Fibroblast of pulmonary artery (primary cell): ENCODE measurements around the gene GPRC5A.

Experiments
- DNase-seq: peaks from one replicate; pipeline ENCODE4 v3.0.0-alpha.2; 2010; ENCODE audit warnings: low read depth
- H3K4me3 ChIP-seq: replicated peaks from 2 replicates; pipeline ENCODE4 v1.5.1; 2011; ENCODE audit warnings: low read depth, mild to moderate bottlenecking, control low read depth, low read length, moderate library complexity
- TF ChIP-seq, protein P1 (sequence below): IDR thresholded peaks from 2 replicates; pipeline ENCODE4 v1.5.1; 2011; ENCODE audit warnings: mild to moderate bottlenecking, control low read depth, low read length, inconsistent platforms; ENCODE audit errors: missing control alignments

The GPRC5A gene

DNA sequence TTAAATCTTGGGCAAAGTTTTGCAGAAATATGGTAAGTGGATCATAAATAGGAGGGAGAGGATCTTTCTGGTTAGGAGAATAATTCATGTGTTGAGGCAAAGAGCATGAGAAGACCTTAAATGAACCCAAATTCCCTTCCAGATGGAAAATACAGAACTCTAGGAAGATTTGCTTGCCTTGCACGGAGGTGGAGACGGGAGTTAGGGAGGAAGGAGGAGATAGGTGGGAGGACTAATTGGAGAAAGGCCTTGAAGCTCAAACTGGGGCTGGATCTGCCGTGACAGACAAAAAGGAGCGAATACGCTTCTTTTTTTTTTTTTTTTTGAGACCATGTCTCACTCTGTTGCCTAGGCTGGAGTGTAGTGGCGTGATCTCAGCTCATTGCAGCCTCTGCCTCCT is 5.9 kb downstream of the GPRC5A start:
- H3K4me3 ChIP-seq: no peak overlapping the region
- no peak for DNase-seq
- TF ChIP-seq, protein P1, sequence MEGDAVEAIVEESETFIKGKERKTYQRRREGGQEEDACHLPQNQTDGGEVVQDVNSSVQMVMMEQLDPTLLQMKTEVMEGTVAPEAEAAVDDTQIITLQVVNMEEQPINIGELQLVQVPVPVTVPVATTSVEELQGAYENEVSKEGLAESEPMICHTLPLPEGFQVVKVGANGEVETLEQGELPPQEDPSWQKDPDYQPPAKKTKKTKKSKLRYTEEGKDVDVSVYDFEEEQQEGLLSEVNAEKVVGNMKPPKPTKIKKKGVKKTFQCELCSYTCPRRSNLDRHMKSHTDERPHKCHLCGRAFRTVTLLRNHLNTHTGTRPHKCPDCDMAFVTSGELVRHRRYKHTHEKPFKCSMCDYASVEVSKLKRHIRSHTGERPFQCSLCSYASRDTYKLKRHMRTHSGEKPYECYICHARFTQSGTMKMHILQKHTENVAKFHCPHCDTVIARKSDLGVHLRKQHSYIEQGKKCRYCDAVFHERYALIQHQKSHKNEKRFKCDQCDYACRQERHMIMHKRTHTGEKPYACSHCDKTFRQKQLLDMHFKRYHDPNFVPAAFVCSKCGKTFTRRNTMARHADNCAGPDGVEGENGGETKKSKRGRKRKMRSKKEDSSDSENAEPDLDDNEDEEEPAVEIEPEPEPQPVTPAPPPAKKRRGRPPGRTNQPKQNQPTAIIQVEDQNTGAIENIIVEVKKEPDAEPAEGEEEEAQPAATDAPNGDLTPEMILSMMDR: no peak

DNA sequence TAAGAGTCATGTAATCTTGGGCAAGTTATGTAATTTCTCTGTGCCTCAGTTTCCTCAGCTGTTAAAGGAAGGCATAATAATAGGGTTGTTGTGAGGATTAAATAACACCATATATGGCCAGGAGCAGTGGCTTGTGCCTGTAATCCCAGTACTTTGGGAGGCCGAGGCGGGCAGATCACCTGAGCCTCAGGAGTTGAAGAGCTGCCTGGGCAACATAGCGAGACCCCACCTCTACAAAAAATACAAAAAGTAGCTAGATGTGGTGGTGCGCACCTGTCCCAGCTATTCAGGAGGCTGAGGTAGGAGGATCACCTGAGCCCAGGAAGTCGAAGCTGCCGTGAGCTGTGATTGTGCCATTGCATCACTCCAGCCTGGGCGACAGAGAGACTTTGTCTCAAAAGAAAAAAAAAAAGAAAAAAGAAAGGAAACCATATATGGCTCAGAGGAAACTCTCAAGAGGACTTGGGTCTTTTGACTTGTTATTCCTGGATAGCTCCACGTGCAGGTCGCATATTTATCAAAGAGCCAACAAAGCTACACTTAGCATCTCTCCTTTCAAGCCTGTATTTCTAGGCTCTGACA is 6.9 kb downstream of the GPRC5A start:
- TF ChIP-seq, protein P1: no peak
- H3K4me3 ChIP-seq: no peak overlapping the region
- no peak for DNase-seq

DNA sequence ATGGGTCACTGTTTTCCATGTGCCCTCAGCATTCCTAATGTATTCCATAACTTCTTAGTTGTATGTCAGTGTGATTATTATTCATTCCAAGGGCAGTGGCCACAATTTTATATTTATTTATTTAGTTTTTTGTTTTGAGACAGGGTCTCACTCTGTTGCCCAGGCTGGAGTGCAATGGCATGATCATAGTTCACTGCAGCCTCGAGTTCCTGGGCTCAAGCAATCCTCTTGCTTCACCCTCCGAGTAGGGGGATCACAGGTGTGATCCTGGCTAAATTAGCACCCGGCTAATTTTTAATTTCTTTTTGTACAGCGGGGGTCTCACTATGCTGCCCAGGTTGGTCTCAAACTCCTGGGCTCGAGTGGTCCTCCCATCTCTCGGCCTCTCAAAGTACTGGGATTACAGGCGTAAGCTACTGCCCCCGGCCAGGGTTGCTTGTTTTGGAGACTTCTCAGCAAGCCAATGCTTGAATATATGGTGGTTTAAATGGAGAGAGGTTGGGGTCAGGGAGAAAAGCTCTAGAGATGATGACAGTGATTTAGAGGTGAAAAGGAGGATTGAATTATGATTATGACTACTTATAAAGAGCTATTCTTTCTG is 7.6 kb downstream of the GPRC5A start:
- TF ChIP-seq, protein P1: no peak
- DNase-seq: no peak
- no peak overlapping the region for H3K4me3 ChIP-seq

DNA sequence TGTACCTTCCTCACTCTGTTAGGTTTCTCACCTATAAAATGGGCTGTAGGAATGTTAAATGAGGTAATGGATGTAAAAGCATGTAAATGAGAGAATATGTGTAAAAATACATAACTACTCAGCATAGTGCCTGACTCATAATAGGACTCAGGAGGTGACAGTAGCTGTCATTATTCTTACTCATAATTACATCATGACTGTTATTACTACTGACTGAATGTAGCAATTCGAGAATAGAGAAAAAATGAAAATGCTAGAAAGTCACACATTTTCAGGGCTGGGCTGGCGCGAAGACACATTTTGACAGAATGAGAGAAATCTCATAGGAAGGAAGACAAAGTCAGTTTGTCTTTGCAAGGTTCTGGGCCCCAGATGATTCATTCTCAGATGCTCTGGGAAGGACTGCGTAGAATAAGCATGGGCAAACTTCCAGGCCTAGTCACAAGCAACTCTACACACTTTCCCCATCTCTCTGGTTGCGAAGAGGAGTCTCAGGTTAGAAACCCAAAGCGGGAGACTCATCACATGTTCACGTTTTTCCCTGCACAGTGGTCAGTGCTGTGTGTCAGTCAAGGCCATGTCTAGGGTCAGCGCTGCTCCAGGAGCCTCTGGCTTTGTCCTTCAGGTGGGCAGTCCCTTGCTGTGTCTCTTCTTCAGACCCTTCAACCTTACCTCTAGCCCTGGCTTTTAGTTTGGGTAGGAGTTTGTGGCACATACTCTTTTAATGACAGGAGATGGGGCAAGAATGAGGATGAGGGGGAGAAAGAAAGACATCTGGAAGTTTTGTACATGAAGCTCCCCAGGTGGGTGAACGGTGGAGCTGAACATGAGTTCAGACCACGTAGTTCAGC is 8.4 kb downstream of the GPRC5A start:
- peak; percentile 97 for DNase-seq
- H3K4me3 ChIP-seq: peak overlapping the region; percentile 13
- TF ChIP-seq, protein P1: no peak

DNA sequence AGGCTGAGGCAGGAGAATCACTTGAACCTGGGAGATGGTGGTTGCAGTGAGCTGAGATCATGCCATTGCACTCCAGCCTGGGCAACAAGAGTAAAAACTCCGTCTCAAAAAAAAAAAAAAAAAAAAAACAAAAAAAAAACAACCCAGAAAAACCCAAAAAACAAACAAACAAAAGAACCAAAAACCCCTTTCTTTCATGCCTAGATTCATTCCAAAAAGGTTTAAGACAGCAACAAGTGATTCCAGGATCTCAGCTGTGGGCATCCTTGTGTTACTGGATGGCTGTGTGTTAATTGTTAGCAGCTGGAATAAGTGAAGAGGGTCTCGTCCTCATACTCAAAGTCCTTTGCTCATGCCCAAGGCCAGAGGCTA is 9.4 kb downstream of the GPRC5A start:
- TF ChIP-seq, protein P1: no peak
- DNase-seq: no peak
- no peak overlapping the region for H3K4me3 ChIP-seq

DNA sequence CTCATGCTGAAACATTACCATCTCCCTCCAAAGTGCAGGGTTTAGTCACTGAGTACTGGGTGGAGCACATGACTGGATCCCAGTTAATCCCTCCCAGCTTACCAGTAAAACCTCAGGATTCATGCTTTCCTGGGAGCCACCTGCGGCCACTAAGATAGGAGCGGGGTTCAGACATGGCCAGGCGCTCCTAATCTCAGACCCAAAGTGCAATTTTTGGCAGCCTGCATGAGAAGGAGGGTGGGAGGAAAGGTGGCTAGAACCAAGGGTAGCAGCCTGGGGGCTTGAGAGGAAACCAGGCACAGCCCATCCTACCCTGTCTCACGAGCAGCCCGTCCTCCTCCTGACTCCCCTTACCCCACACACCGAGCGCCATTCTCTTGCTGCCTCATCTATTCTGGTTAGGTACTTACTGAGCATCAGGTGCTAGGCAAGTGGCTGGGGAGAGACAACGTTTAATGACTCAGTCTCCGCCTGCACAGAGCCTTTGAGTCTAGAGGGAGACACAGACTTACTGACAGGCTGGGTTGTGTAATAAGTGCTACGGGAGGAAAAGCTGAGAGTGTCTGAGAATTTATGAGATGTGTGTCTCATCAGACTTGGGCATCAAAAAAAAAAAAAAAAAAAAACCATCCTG is 9.9 kb downstream of the GPRC5A start:
- peak; percentile 94 for DNase-seq
- TF ChIP-seq, protein P1: no peak
- peak overlapping the region; percentile 28 for H3K4me3 ChIP-seq
